ENCODE results near the gene GLCE. TPM values are rescaled to one million over a fixed set of nuclear protein-coding genes. Genes with fewer than 3 reads are reported as not detected.

Gene GLCE
- total RNA-seq, 4 donors from 2014 or later: 33.8 to 50.7 (median 43.8) TPM

GRCh38 chr15:69132977-69133861 is 27.2 kb upstream of the GLCE start:
- no peaks in the 10 kb centered on the region for H3K4me1 ChIP-seq
- no peaks in the 10 kb centered on the region for H3K36me3 ChIP-seq
- H3K4me3 ChIP-seq: no peak overlapping the region
- no peak for DNase-seq
- H3K9me3 ChIP-seq: no peaks in the 10 kb centered on the region
- H3K27me3 ChIP-seq: no peaks in the 10 kb centered on the region
- no peak for TF ChIP-seq POLR2A (IDR thresholded peaks at IDR 0.05)
- no peak for TF ChIP-seq CTCF (IDR thresholded peaks at IDR 0.05)
- no peak overlapping the region for H3K27ac ChIP-seq

GRCh38 chr15:69133862-69134519 is 26.4 kb upstream of the GLCE start:
- TF ChIP-seq CTCF (IDR thresholded peaks at IDR 0.05): no peak
- TF ChIP-seq POLR2A (IDR thresholded peaks at IDR 0.05): no peak
- Histone ChIP-seq H3K27ac (no peak overlapping the region), H3K36me3 (no peaks in the 10 kb centered on the region), H3K4me1 (no peaks in the 10 kb centered on the region), H3K9me3 (no peaks in the 10 kb centered on the region), H3K27me3 (no peaks in the 10 kb centered on the region), H3K4me3 (no peak overlapping the region)
- DNase-seq: no peak

DNA sequence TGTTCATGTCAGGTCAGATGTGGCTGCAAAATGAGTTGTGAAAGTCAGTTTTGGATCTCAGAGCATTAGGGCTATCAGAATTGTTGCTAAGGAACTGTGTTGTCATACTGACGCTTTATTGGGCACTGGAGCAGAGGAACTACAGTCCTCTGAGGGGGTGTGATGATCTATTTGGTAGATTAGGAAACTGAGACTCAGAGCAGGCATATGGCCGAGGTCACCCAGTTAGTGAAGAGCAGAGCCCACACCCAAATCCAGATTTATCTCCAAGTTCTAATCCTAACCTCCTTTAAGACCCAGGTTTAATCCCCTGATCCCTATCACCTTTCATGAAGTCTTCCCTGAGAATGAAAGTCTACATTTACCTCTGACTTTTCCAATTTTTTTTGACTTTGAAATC is 25.6 kb upstream of the GLCE start:
- DNase-seq: no peak
- TF ChIP-seq POLR2A (IDR thresholded peaks at IDR 0.05) (no peak), CTCF (IDR thresholded peaks at IDR 0.05) (no peak)
- Histone ChIP-seq H3K27me3 (no peaks in the 10 kb centered on the region), H3K4me1 (no peaks in the 10 kb centered on the region), H3K36me3 (no peaks in the 10 kb centered on the region), H3K9me3 (no peaks in the 10 kb centered on the region), H3K27ac (no peak overlapping the region), H3K4me3 (no peak overlapping the region)

DNA sequence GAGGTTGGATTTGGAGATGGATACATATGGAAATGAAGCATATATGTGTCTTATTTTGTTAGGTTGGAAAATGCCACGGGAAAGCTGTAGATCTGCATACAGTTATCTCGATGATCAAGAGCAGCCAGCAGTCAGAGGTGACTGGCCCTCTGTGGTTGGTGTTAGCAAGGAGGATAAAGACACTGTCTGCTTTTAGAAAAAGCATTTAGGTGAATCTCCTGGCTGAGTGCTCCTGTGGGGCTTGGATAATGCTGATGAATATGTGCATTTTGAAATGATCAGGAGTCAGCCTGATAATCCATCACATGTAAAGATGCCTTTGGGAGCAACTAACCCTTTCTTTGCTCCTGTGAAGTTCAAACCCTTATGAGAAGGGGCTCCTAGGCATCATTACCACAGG is 24.9 kb upstream of the GLCE start:
- H3K9me3 ChIP-seq: no peaks in the 10 kb centered on the region
- TF ChIP-seq POLR2A (IDR thresholded peaks at IDR 0.05): no peak
- no peak for TF ChIP-seq CTCF (IDR thresholded peaks at IDR 0.05)
- DNase-seq: no peak
- no peaks in the 10 kb centered on the region for H3K27me3 ChIP-seq
- no peak overlapping the region for H3K27ac ChIP-seq
- no peaks in the 10 kb centered on the region for H3K4me1 ChIP-seq
- no peak overlapping the region for H3K4me3 ChIP-seq
- no peaks in the 10 kb centered on the region for H3K36me3 ChIP-seq

- no peak for DNase-seq
- Histone ChIP-seq H3K4me3 (no peak overlapping the region), H3K27ac (no peak overlapping the region), H3K27me3 (no peaks in the 10 kb centered on the region), H3K36me3 (no peaks in the 10 kb centered on the region), H3K9me3 (no peaks in the 10 kb centered on the region), H3K4me1 (peaks cover 0 to 6% (median 1%) of the 10 kb centered on the region in 4 donors)
- no peak for TF ChIP-seq POLR2A (IDR thresholded peaks at IDR 0.05)
- TF ChIP-seq CTCF (IDR thresholded peaks at IDR 0.05): no peak
These were observed 21.5 kb upstream of the GLCE start for GRCh38 chr15:69138963-69139362.

Measured in Peyer's patch (tissue), 4 donors.